Thyroid gland (tissue), 4 donors: ENCODE results near the gene SNX2.

Experiments used
- POLR2A ChIP-seq, 2 donors: fragments of 450-650 bp; IDR thresholded peaks; one replicate each; pipeline ENCODE4 v1.6.1; 2017; ENCODE audit warnings: antibody characterized with exemption in 2 of 2, mild to moderate bottlenecking in 2 of 2, moderate library complexity in 1 of 2
- TF ChIP-seq, protein P1 (sequence below), 6 experiments: fragments of 200-600 bp in 3 of 6; fragments of 450-650 bp in 3 of 6; sonication (generic) in 3 of 6; IDR thresholded peaks; one replicate each; pipeline ENCODE4 v1.5.1; 2016 to 2019; ENCODE audit warnings: antibody characterized with exemption in 6 of 6, mild to moderate bottlenecking in 2 of 6, inconsistent platforms in 1 of 6, moderate library complexity in 1 of 6

DNA sequence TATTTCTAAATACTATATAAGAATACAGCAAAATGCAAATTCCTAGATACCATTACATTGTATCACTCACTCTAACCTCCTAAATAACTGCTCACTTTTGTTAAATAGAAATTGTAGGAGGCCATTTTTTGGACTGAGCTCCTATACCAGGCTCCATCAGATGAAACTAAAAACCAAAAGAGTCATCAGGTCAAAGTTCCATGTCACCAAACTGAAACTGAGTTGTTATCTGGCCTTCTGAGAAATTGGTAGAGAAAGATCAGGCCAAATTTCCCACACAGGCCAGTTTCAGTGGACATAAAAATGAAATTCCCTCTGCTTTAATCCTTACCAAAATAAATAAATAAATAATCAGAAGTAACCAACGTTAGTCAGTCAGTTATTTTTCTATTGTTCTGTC, 13.8 kb upstream of the SNX2 start:
- TF ChIP-seq, protein P1, sequence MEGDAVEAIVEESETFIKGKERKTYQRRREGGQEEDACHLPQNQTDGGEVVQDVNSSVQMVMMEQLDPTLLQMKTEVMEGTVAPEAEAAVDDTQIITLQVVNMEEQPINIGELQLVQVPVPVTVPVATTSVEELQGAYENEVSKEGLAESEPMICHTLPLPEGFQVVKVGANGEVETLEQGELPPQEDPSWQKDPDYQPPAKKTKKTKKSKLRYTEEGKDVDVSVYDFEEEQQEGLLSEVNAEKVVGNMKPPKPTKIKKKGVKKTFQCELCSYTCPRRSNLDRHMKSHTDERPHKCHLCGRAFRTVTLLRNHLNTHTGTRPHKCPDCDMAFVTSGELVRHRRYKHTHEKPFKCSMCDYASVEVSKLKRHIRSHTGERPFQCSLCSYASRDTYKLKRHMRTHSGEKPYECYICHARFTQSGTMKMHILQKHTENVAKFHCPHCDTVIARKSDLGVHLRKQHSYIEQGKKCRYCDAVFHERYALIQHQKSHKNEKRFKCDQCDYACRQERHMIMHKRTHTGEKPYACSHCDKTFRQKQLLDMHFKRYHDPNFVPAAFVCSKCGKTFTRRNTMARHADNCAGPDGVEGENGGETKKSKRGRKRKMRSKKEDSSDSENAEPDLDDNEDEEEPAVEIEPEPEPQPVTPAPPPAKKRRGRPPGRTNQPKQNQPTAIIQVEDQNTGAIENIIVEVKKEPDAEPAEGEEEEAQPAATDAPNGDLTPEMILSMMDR (IDR thresholded peaks at IDR 0.05): no peak
- TF ChIP-seq POLR2A (IDR thresholded peaks at IDR 0.05): no peak
